Esophagus muscularis mucosa (tissue), 4 donors: ENCODE data around the gene PRB4. TPM values are rescaled to one million over a fixed set of nuclear protein-coding genes. Genes with fewer than 3 reads are reported as not detected.
A peak's percentile ranks its signal among the peaks of the same experiment; 100 is the strongest.
"Not testable (repeated sequence)": the region's sequence is repeated elsewhere in the genome, so short reads cannot be mapped to it uniquely, and the experiment has no call there.

ENCODE experiments used
- DNase-seq: peaks from one replicate; pipeline ENCODE4 v3.0.0-alpha.2; 2017; ENCODE audit errors: extremely low spot score
- H3K27ac ChIP-seq, 4 donors: fragments of 200-600 bp; sonication (generic); replicated peaks in 1 of 4; 1 replicate in 3 of 4; 2 replicates in 1 of 4; pipeline ENCODE4 v1.5.1; 2016 to 2019; ENCODE audit warnings: mild to moderate bottlenecking in 1 of 4
- H3K27me3 ChIP-seq, 4 donors: fragments of 200-600 bp; sonication (generic); one replicate each; pipeline versions ENCODE4 v1.5.1 to v1.6.0; 2016 to 2019
- H3K36me3 ChIP-seq, 4 donors: fragments of 200-600 bp; sonication (generic); one replicate each; pipeline ENCODE4 v1.5.1; 2016 to 2019
- H3K4me1 ChIP-seq, 4 donors: fragments of 200-600 bp; sonication (generic); one replicate each; pipeline ENCODE4 v1.5.1; 2016 to 2019
- H3K4me3 ChIP-seq, 4 donors: fragments of 200-600 bp; sonication (generic); 1 replicate in 2 of 4; 2 replicates in 2 of 4; pipeline ENCODE4 v1.5.1; 2016 to 2019; ENCODE audit warnings: mild to moderate bottlenecking in 4 of 4, moderate library complexity in 1 of 4
- H3K9me3 ChIP-seq, 4 donors: fragments of 200-600 bp; sonication (generic); 1 replicate in 3 of 4; 2 replicates in 1 of 4; pipeline ENCODE4 v1.5.1; 2016 to 2019
- CTCF ChIP-seq, 3 experiments: fragments of 200-600 bp in 2 of 3; fragments of 450-650 bp in 1 of 3; sonication (generic) in 2 of 3; IDR thresholded peaks; one replicate each; pipeline ENCODE4 v1.5.1; 2017 to 2019; ENCODE audit warnings: antibody characterized with exemption in 3 of 3, mild to moderate bottlenecking in 2 of 3, moderate library complexity in 1 of 3
- EP300 ChIP-seq: sonication (generic); formaldehyde crosslinking; IDR thresholded peaks from one replicate; pipeline ENCODE4 v1.6.1; 2017; ENCODE audit warnings: antibody characterized with exemption
- POLR2A ChIP-seq: fragments of 450-650 bp; IDR thresholded peaks from one replicate; pipeline ENCODE4 v1.6.1; 2017; ENCODE audit warnings: antibody characterized with exemption, moderate library complexity, mild to moderate bottlenecking, low read depth
- POLR2AphosphoS5 ChIP-seq, 2 donors: sonication (generic); formaldehyde crosslinking; IDR thresholded peaks; one replicate each; pipeline ENCODE4 v1.6.1; 2017; ENCODE audit warnings: antibody characterized with exemption in 2 of 2
- WGBS: methylation state at CpG from one replicate; pipeline ENCODE4 v1.1.5; 2018; 5-methylcytosine and 5-hydroxymethylcytosine counted together
- intact Hi-C: fragments of 100-400 bp; cut with DNase I; formaldehyde crosslinking; loops from one replicate; pipeline ENCODE4 v1.15.1; 2023
- total RNA-seq, 4 donors: library from RNA; depleted of rRNA; stranded (reverse); fragments of >200 nt; gene quantifications; one replicate each; pipeline versions ENCODE4 v1.1.0 to v1.2.1, GENCODE V29; 2016

PRB4 gene
- not detected for total RNA-seq

DNA sequence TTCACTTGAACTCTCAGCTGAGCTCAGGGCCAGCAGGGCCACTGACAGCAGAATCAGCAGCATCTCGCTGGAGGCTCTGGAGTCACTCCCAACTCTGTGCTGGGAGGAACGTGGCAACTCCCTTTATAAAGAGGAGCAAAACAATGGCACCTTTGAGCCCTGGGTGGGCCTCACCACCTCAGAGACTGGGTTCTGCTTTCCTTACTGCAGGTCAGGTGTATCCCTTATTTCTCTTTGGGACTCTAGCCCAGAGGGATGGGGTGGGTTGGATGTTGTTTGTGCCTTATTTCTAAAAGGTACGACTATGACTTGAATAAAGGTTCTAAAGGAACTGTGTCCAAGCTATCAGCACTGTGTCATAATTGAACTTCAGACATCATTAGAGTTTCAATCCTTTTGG is at the start of gene PRB4:
PRB4 (minus strand) TSS at position 101 of the 400 bp plus-strand sequence; CDS start at position 63, 38 bp downstream.
- Histone ChIP-seq H3K27ac (no peak within 1 kb of the TSS), H3K27me3 (no peaks in the 10 kb centered on the region), H3K4me1 (no peaks in the 10 kb centered on the region), H3K9me3 (peaks cover 0 to 10% (median 4%) of the 10 kb centered on the region in 4 donors), H3K4me3 (no peak within 1 kb of the TSS), H3K36me3 (no peaks in the 10 kb centered on the region)
- TF ChIP-seq POLR2AphosphoS5 (IDR thresholded peaks at IDR 0.05), result no peak
- TF ChIP-seq EP300, result no peak
- TF ChIP-seq POLR2A, result no peak
- TF ChIP-seq CTCF (IDR thresholded peaks at IDR 0.05), result no peak
- no peak for DNase-seq
- WGBS, result 61% methylated on average over 3 of the region's 3 CpGs
- intact Hi-C loops, result no loop called here

GRCh38 chr12:11351736-11352135 is 41.5 kb upstream of the PRB4 start:
- H3K36me3 ChIP-seq, H3K9me3 ChIP-seq, intact Hi-C loops, H3K4me1 ChIP-seq, H3K27me3 ChIP-seq, H3K27ac ChIP-seq, H3K4me3 ChIP-seq, DNase-seq: not testable (repeated sequence)
- WGBS, result 65% methylated on average over 2 of the region's 2 CpGs

GRCh38 chr12:11348439-11348838 is 38.2 kb upstream of the PRB4 start:
- Histone ChIP-seq H3K27me3 (no peaks in the 10 kb centered on the region), H3K27ac (no peak overlapping the region), H3K4me3 (no peak overlapping the region), H3K36me3 (no peaks in the 10 kb centered on the region), H3K4me1 (no peaks in the 10 kb centered on the region), H3K9me3 (peaks cover 0 to 11% (median 0%) of the 10 kb centered on the region in 4 donors)
- no peak for DNase-seq
- TF ChIP-seq EP300, result no peak
- no peak for TF ChIP-seq POLR2A
- no peak for TF ChIP-seq CTCF (IDR thresholded peaks at IDR 0.05)
- TF ChIP-seq POLR2AphosphoS5 (IDR thresholded peaks at IDR 0.05), result no peak
- 93% methylated on average over 9 of the region's 9 CpGs for WGBS
- intact Hi-C loops, result no loop called here

- peaks cover 0 to 11% (median 0%) of the 10 kb centered on the region in 4 donors for H3K9me3 ChIP-seq
- no peak overlapping the region for H3K27ac ChIP-seq
- TF ChIP-seq CTCF (IDR thresholded peaks at IDR 0.05), result peak in 1 of 3 experiments; percentile 7
- no peak for TF ChIP-seq POLR2A
- no peaks in the 10 kb centered on the region for H3K27me3 ChIP-seq
- H3K36me3 ChIP-seq, result no peaks in the 10 kb centered on the region
- 79% methylated on average over 6 of the region's 6 CpGs for WGBS
- no peak overlapping the region for H3K4me3 ChIP-seq
- H3K4me1 ChIP-seq, result no peaks in the 10 kb centered on the region
- intact Hi-C loops, result no loop called here
- no peak for DNase-seq
These were observed 37.6 kb upstream of the PRB4 start for GRCh38 chr12:11347810-11348209.

- WGBS, result 77% methylated on average over 2 of the region's 2 CpGs
- no peaks in the 10 kb centered on the region for H3K27me3 ChIP-seq
- TF ChIP-seq POLR2A (no peak), POLR2AphosphoS5 (IDR thresholded peaks at IDR 0.05) (no peak), EP300 (no peak), CTCF (IDR thresholded peaks at IDR 0.05) (no peak)
- H3K4me1 ChIP-seq, result no peaks in the 10 kb centered on the region
- no peak overlapping the region for H3K27ac ChIP-seq
- intact Hi-C loops, result no loop called here
- no peak for DNase-seq
- H3K4me3 ChIP-seq, result no peak overlapping the region
- no peaks in the 10 kb centered on the region for H3K36me3 ChIP-seq
- H3K9me3 ChIP-seq, result peaks cover 0 to 11% (median 0%) of the 10 kb centered on the region in 4 donors
These were observed 34.3 kb upstream of the PRB4 start for GRCh38 chr12:11344500-11344899.
